OCI-LY7 (cell line): ENCODE measurements around the gene FBRSL1. TPM values are rescaled to one million over a fixed set of nuclear protein-coding genes. Genes with fewer than 3 reads are reported as not detected.

Experiments used
- BruUV-seq: library from RNA; stranded (reverse); fragments of 400-500 nt; replicated peaks from 2 replicates; lab custom pipeline; 2021; lab: Mats Ljungman, UMichigan
- CTCF ChIA-PET: fragments of 300-600 bp; sonication (Branson Sonifier 250); formaldehyde crosslinking; loops from one replicate; lab custom pipeline; 2022; ENCODE audit warnings: antibody characterized with exemption; ENCODE audit not compliant: unreplicated experiment; lab: Charles Lee
- POLR2A ChIA-PET: fragments of 300-600 bp; sonication (Branson Sonifier 250); formaldehyde crosslinking; loops from one replicate; lab custom pipeline; 2022; ENCODE audit warnings: antibody characterized with exemption; lab: Charles Lee
- DNase-seq: peaks from one replicate; pipeline ENCODE4 v3.0.0-alpha.2; 2015; ENCODE audit warnings: low spot score
- H2AFZ ChIP-seq: fragments of 200-600 bp; sonication (generic), shearing (Covaris generic); 2 replicates; pipeline ENCODE4 v1.6.1; 2014; ENCODE audit warnings: mild to moderate bottlenecking, antibody characterized with exemption, low read length, moderate library complexity
- H3K27ac ChIP-seq: fragments of 200-600 bp; sonication (generic); 2 replicates; pipeline ENCODE4 v1.5.1; 2014; ENCODE audit warnings: mixed run types, low read depth, mild to moderate bottlenecking, moderate library complexity, low read length, inconsistent platforms; ENCODE audit not compliant: poor library complexity, severe bottlenecking
- H3K36me3 ChIP-seq: fragments of 200-600 bp; sonication (generic); 2 replicates; pipeline ENCODE4 v1.6.1; 2014; ENCODE audit warnings: mild to moderate bottlenecking, antibody characterized with exemption, low read length, moderate library complexity, mixed read lengths; ENCODE audit not compliant: insufficient read depth
- H3K4me1 ChIP-seq: fragments of 200-600 bp; sonication (generic); 2 replicates; pipeline ENCODE4 v1.5.1; 2014; ENCODE audit warnings: mild to moderate bottlenecking, low read length; ENCODE audit not compliant: insufficient read depth, poor library complexity, severe bottlenecking
- H3K4me2 ChIP-seq: fragments of 200-600 bp; sonication (generic); 2 replicates; pipeline ENCODE4 v1.6.1; 2014; ENCODE audit warnings: mild to moderate bottlenecking, low read length
- H3K4me3 ChIP-seq: fragments of 200-600 bp; sonication (generic); 2 replicates; pipeline ENCODE4 v1.5.1; 2014; ENCODE audit warnings: mild to moderate bottlenecking, low read depth, low read length; ENCODE audit not compliant: poor library complexity, severe bottlenecking
- H3K79me2 ChIP-seq: fragments of 200-600 bp; sonication (generic); 2 replicates; pipeline ENCODE4 v1.6.1; 2016; ENCODE audit warnings: low read depth, mild to moderate bottlenecking, low read length, moderate library complexity, mixed read lengths; ENCODE audit not compliant: insufficient read depth
- H3K9me2 ChIP-seq: fragments of 200-600 bp; sonication (generic); 2 replicates; pipeline ENCODE4 v1.6.1; 2016; ENCODE audit warnings: mild to moderate bottlenecking, low read length, mixed read lengths; ENCODE audit not compliant: insufficient read depth
- H3K9me3 ChIP-seq: fragments of 200-600 bp; sonication (generic); 2 replicates; pipeline ENCODE4 v1.6.1; 2014; ENCODE audit warnings: mild to moderate bottlenecking, mixed run types, low read length, mixed read lengths
- H4K20me1 ChIP-seq: fragments of 200-600 bp; sonication (generic); 2 replicates; pipeline ENCODE4 v1.6.1; 2014; ENCODE audit warnings: mild to moderate bottlenecking, antibody characterized with exemption, low read length, moderate library complexity, mixed read lengths; ENCODE audit not compliant: insufficient read depth
- EZH2phosphoT487 ChIP-seq: fragments of 200-600 bp; sonication (generic); IDR thresholded peaks from 2 replicates; pipeline ENCODE4 v1.6.1; 2018; ENCODE audit warnings: low read depth, borderline replicate concordance, mild to moderate bottlenecking, mixed run types, antibody characterized with exemption, low read length, moderate library complexity, mixed read lengths
- intact Hi-C: fragments of 100-400 bp; cut with micrococcal nuclease; formaldehyde crosslinking; loops from one replicate; pipeline ENCODE4 v1.10.0; 2022; ENCODE audit not compliant: unreplicated experiment
- total RNA-seq, 2 experiments: library from RNA; depleted of rRNA in 1 of 2; stranded (reverse); fragments of >200 nt in 1 of 2; shearing (Covaris generic) in 1 of 2; gene quantifications; 2 replicates each; pipeline ENCODE4 v1.2.3, GENCODE V29; 2014 to 2022
- TF ChIP-seq, protein P1 (sequence below): fragments of 200-600 bp; sonication (generic); conservative IDR thresholded peaks from 2 replicates; pipeline ENCODE4 v1.5.1; 2014; ENCODE audit warnings: mild to moderate bottlenecking, antibody characterized with exemption, low read length, moderate library complexity, mixed read lengths

FBRSL1 gene
- total RNA-seq, 2 experiments from 2014 or later = 24.6 to 87.8 TPM

- BruUV-seq = no TSS peak
- no peak overlapping the region for H3K4me2 ChIP-seq
Measured at GRCh38 chr12:132517013-132517739, 27.2 kb downstream of the FBRSL1 start.

GRCh38 chr12:132517740-132518100, 27.8 kb downstream of the FBRSL1 start:
- H2AFZ ChIP-seq = no peak overlapping the region
- no peak overlapping the region for H3K4me2 ChIP-seq
- H3K4me1 ChIP-seq = no peaks in the 10 kb centered on the region
- no peak for DNase-seq
- H3K9me2 ChIP-seq = no peaks in the 10 kb centered on the region
- intact Hi-C loops = no loop called here
- H4K20me1 ChIP-seq = no peaks in the 10 kb centered on the region
- POLR2A ChIA-PET = no interaction called here
- CTCF ChIA-PET = interaction anchor here (0.6 kb wide), 1 partner anchor 114 kb away, joined by 5 read pairs; no protein-coding TSS in a partner anchor
- no peak for TF ChIP-seq EZH2phosphoT487
- TF ChIP-seq, protein P1, sequence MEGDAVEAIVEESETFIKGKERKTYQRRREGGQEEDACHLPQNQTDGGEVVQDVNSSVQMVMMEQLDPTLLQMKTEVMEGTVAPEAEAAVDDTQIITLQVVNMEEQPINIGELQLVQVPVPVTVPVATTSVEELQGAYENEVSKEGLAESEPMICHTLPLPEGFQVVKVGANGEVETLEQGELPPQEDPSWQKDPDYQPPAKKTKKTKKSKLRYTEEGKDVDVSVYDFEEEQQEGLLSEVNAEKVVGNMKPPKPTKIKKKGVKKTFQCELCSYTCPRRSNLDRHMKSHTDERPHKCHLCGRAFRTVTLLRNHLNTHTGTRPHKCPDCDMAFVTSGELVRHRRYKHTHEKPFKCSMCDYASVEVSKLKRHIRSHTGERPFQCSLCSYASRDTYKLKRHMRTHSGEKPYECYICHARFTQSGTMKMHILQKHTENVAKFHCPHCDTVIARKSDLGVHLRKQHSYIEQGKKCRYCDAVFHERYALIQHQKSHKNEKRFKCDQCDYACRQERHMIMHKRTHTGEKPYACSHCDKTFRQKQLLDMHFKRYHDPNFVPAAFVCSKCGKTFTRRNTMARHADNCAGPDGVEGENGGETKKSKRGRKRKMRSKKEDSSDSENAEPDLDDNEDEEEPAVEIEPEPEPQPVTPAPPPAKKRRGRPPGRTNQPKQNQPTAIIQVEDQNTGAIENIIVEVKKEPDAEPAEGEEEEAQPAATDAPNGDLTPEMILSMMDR = no peak
- H3K79me2 ChIP-seq = no peaks in the 10 kb centered on the region
- H3K36me3 ChIP-seq = no peaks in the 10 kb centered on the region
- no peak overlapping the region for H3K4me3 ChIP-seq
- no peak overlapping the region for H3K27ac ChIP-seq
- BruUV-seq = no TSS peak
- no peaks in the 10 kb centered on the region for H3K9me3 ChIP-seq

More at GRCh38 chr12:132517013-132517739, 27.2 kb downstream of the FBRSL1 start:
- TF ChIP-seq, protein P1 = no peak
- TF ChIP-seq EZH2phosphoT487 = no peak
- no peak overlapping the region for H3K27ac ChIP-seq
- no peaks in the 10 kb centered on the region for H4K20me1 ChIP-seq
- no peak for DNase-seq
- POLR2A ChIA-PET = no interaction called here
- H3K9me3 ChIP-seq = no peaks in the 10 kb centered on the region
- CTCF ChIA-PET = interaction anchor here (0.6 kb wide), 1 partner anchor 115 kb away, joined by 5 read pairs; no protein-coding TSS in a partner anchor
- H3K36me3 ChIP-seq = no peaks in the 10 kb centered on the region
- H3K4me1 ChIP-seq = no peaks in the 10 kb centered on the region
- H2AFZ ChIP-seq = no peak overlapping the region
- H3K79me2 ChIP-seq = no peaks in the 10 kb centered on the region
- no peak overlapping the region for H3K4me3 ChIP-seq
- intact Hi-C loops = no loop called here
- H3K9me2 ChIP-seq = no peaks in the 10 kb centered on the region

GRCh38 chr12:132518354-132518992, 28.5 kb downstream of the FBRSL1 start:
- CTCF ChIA-PET = no interaction called here
- no peak overlapping the region for H3K27ac ChIP-seq
- H3K9me2 ChIP-seq = no peaks in the 10 kb centered on the region
- no peaks in the 10 kb centered on the region for H3K9me3 ChIP-seq
- H2AFZ ChIP-seq = no peak overlapping the region
- no peaks in the 10 kb centered on the region for H3K36me3 ChIP-seq
- no peaks in the 10 kb centered on the region for H3K4me1 ChIP-seq
- no peaks in the 10 kb centered on the region for H4K20me1 ChIP-seq
- intact Hi-C loops = no loop called here
- H3K4me3 ChIP-seq = no peak overlapping the region
- no TSS peak for BruUV-seq
- TF ChIP-seq, protein P1 = no peak
- no peak for TF ChIP-seq EZH2phosphoT487
- POLR2A ChIA-PET = no interaction called here
- no peak for DNase-seq
- H3K79me2 ChIP-seq = no peaks in the 10 kb centered on the region
- no peak overlapping the region for H3K4me2 ChIP-seq
